OCI-LY1 (cell line): Measurements from ENCODE around the gene MAPK13.

Experiments used
- EZH2 ChIP-seq: fragments of 200-600 bp; sonication (generic), shearing (Covaris generic); IDR thresholded peaks from 2 replicates; pipeline ENCODE4 v1.8.0; 2017; ENCODE audit warnings: borderline replicate concordance, mixed run types, mild to moderate bottlenecking, antibody characterized with exemption, low read length, moderate library complexity, mixed read lengths
- TF ChIP-seq, protein P1 (sequence below): fragments of 200-600 bp; sonication (generic), shearing (Covaris generic); IDR thresholded peaks from 2 replicates; pipeline ENCODE4 v1.5.1; 2017; ENCODE audit warnings: mild to moderate bottlenecking, antibody characterized with exemption, low read length, moderate library complexity, mixed read lengths

- TF ChIP-seq EZH2, result no peak
- TF ChIP-seq, protein P1, sequence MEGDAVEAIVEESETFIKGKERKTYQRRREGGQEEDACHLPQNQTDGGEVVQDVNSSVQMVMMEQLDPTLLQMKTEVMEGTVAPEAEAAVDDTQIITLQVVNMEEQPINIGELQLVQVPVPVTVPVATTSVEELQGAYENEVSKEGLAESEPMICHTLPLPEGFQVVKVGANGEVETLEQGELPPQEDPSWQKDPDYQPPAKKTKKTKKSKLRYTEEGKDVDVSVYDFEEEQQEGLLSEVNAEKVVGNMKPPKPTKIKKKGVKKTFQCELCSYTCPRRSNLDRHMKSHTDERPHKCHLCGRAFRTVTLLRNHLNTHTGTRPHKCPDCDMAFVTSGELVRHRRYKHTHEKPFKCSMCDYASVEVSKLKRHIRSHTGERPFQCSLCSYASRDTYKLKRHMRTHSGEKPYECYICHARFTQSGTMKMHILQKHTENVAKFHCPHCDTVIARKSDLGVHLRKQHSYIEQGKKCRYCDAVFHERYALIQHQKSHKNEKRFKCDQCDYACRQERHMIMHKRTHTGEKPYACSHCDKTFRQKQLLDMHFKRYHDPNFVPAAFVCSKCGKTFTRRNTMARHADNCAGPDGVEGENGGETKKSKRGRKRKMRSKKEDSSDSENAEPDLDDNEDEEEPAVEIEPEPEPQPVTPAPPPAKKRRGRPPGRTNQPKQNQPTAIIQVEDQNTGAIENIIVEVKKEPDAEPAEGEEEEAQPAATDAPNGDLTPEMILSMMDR, result no peak
These were observed 10.3 kb upstream of the MAPK13 start for GRCh38 chr6:36120018-36120417.
